Measurements from ENCODE around the gene CLCF1.
A peak's percentile ranks its signal among the peaks of the same experiment; 100 is the strongest.

GRCh38 chr11:67409781-67410368 is 36.5 kb upstream of the CLCF1 start:
- TF ChIP-seq CTCF (IDR thresholded peaks at IDR 0.05) (no peak), EP300 (IDR thresholded peaks at IDR 0.05) (no peak), POLR2A (IDR thresholded peaks at IDR 0.05) (peak in 1 of 4 donors; percentile 13), POLR2AphosphoS5 (IDR thresholded peaks at IDR 0.05) (no peak)

Measured in upper lobe of left lung (tissue), 4 donors.